ENCODE data around the gene F5. TPM values are rescaled to one million over a fixed set of nuclear protein-coding genes. Genes with fewer than 3 reads are reported as not detected.

Gene F5
- polyA plus RNA-seq, 3 donors: 4.3 to 7.3 (median 5.3) TPM

DNA sequence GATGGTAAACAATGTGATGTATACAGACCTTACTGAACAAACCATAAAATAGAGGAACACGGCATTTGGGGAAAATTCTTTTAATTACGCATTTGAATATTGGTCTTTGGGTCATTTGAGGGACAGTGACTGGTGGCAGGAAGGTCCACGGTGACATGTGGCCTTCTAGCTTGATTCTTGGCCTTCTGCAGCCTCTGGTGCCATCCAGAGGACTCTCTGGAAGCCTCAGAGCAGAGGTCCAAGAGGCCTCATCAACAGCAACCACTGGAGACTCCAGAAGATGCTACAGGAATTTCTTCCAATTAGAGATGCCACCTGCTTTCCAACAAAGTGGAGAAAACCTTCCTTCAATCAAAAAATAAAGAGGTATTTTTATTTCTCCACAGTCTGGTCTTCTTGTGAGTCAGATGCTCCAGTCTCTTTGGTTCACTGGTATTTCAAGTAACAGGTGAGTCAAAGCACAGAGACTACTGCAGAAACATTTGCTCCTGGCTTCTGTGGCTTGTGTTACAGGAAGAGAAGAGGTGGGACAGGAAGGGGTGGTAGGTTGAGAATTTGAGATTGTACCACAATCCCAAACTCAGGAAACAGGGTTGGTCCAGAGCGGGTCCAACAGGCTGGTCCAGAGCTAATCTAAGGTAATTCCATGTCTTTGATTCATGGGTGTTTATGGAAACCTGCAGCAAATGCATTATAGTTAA is 2.7 kb upstream of the F5 start:
- DNase-seq: no peak

DNA sequence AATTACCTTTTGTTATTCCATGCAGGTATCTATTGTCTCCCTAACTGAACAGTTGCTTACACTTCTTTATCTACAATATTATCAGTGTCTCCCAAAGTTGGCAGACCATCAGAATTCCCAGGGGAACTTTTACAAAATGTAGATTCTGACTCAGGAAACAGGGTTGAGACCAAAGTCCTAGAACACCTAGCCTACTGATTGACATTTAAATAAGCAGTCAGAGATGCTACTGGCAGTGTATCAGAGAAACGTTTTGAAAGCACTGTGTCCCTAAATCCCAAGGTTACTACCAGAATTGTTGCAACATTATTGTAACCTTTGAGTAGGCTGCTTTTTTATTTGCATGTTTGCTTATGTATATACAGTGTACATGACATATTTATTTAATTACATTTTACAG is 1.8 kb upstream of the F5 start:
- no peak for DNase-seq

GRCh38 chr1:169586067-169586394 is 250 bp downstream of the F5 start:
- no peak for DNase-seq

DNA sequence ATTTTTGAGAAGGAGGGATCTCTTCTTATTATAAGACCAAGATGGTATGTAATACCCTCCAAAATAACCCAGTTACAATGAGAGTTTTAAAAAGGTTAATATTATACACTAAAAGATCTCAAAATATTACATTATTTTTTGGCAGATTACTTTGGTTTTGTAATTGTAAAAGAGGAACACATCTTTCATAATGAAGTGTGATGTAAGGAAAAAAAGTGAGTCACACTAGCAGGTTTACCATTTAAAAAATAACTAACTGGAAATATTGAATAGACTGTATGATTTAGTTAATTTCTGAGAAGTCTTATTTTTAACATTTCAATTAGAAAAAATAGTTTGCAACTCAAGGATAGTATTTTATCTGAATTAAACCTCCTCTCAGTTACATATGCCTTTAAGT is 1.1 kb downstream of the F5 start:
- DNase-seq: no peak

GRCh38 chr1:169584483-169585144 is 1.7 kb downstream of the F5 start:
- DNase-seq: no peak

DNA sequence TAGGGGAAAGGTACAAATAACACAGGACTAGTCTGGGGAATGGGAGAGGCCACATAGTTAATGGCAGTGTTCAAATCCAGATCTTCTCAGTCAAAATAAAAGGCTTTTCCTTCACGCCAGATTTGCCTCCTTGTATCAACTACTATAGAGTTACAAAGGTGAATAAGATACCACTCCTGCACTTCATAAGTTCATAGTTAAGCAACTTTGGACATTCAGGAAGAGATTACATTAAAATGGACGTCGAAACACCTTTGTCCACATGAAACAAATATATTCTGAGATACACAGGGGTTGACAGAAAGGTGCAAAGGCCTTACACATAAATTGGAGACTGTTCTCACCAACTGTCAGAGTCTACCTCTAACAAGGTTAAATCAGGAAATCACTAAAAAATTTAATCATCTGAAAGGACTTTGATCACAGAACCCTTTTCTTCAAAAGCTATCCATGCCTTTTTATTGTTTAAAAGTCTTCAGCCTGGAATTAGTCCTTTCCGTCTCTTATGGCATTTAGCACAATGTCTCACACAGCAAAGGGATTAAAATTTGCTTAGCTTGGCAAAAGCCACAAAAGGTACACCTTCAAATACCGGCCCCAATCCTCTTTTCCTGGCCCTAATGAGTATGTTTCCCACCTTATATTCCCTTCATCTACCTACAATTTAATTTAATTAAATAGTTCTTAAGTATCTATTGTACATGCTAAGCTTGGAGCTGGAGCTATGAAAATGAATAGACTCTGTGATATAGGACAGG is 8.1 kb downstream of the F5 start:
- DNase-seq: no peak

DNA sequence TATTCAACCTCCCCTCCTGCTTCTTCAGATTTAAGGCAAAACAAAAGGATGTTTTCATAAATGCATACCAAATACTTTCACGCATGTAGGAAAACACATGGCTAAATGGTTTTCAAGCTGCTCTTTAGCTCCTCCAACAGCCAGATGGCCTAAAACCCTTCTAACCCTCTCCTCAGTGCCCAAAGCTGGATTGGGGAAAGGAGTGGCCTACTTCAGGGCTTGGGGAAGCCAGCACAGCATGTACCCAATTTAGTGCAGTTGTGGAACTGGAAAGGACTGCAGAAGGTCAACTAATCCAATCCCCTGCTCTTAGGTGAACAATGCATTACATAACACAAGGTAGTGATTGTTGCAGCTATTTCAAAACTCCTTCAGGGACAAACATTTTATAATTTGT is 9.3 kb downstream of the F5 start:
- no peak for DNase-seq

GRCh38 chr1:169576241-169576934 is 9.9 kb downstream of the F5 start:
- no peak for DNase-seq

GRCh38 chr1:169574336-169574735 is 11.9 kb downstream of the F5 start:
- no peak for DNase-seq

- no peak for DNase-seq
Observed at GRCh38 chr1:169572187-169572586, 14.1 kb downstream of the F5 start.

- no peak for DNase-seq
Observed at GRCh38 chr1:169571450-169571849, 14.8 kb downstream of the F5 start.

DNA sequence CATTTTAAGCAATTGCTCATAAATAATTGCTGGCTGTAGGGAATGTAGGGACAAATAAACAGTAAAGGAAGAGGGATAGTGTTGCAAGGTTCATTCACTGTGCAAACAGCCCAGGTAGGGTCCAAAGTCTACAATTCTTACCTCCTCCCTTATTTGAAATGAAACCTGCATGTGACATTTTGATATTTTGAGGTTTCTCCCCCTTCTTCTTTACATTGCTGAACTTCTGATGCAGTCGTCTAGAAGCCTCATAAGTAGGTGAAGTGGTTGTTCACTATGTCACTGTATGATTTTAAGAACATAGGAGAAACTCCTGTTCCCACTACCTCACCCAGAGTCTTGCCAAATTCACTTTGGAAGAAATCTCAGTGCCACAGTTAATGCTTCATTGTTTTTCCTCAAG is 16.1 kb downstream of the F5 start:
- DNase-seq: no peak

GRCh38 chr1:169568497-169568896 is 17.8 kb downstream of the F5 start:
- DNase-seq: no peak

DNA sequence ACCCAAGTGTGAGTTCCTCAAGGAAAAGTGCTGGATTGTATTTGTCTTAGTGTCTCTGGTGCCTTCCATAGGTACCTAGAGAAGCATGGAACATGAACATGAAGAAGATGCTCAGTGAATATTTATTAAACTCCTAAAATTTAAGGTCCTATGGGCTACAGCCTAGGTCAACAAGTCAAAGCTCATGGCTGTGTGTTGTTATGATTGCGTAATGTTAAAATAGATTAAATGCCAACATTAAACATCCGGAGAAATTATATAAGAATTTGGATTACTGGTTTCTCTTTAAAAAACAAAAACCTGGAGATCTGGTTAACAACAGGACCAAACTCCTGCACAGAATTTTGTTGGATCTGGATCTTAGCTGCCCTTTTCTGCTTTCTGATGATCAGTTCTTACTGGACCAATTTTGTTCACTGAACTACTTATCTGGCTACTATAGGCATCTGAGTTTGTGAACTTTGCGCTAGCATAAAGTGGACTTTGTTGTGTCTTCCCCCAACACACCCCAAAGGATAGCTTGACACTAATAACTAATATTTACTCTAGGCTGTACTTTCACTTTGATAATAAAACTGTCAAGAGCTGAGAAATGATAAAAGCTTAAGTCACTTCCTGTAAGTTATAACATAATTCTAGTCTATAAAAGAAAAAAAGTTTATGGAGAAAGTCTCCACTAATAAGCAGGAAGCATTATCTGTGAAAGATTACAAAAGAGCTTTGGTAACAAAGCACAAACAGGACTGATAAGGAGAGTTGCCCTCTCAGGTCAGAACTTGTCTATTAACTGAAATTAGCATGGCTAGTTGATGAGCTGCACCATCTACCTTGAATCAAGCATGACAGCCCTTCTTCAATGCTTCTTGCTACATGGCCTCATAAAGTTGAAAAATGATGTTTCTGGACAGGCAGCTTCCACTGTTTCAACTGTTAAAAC is 20.7 kb downstream of the F5 start:
- DNase-seq: peak; percentile 34

DNA sequence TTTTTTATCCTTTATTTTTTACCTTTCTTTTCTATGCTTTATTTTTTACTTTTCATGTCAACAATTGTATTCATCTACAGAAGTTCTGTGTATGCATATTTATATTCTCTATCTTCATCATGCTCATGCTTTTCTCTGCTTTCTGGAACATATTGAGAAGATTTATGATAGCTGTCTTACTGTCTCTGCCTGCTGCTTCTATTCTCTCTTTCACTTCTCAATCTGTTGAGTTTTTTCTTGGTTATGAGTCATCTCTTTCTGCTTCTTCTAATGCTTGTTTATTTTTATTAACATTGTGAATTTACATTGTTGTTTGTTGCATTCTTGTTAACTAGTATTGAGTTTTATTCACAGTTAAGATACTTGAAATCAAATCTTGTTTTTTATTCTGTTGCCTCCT is 22.6 kb downstream of the F5 start:
- DNase-seq: no peak

DNA sequence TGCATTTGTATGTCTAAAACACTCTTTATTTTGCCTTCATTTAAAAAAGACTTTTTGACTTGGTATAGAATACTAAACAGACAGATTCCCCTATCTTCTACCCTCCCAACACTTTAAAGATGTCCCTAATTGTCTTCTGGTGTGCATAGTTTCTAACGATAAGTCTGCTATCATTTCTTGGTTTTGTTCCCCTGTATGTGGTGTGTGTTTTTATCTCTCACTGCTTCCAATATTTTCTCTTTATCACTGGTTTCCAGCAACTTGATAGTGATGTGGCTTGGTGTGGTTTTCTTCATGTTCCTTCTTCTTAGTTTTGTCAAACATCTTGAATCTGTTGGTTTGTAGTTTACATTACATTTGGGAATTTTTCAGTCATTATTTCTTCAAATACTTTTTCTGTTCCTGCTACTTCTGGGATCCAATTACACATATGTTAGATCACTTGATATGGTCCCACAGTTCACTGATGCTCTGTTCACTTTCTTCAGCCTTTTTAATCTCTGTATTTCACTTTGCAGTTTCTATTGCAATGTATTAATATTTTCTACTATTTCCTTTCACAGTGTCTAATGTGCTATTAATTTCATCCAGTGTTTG is 23.2 kb downstream of the F5 start:
- no peak for DNase-seq

GRCh38 chr1:169561692-169562091 is 24.6 kb downstream of the F5 start:
- no peak for DNase-seq

GRCh38 chr1:169557131-169557530 is 29.1 kb downstream of the F5 start:
- no peak for DNase-seq

DNA sequence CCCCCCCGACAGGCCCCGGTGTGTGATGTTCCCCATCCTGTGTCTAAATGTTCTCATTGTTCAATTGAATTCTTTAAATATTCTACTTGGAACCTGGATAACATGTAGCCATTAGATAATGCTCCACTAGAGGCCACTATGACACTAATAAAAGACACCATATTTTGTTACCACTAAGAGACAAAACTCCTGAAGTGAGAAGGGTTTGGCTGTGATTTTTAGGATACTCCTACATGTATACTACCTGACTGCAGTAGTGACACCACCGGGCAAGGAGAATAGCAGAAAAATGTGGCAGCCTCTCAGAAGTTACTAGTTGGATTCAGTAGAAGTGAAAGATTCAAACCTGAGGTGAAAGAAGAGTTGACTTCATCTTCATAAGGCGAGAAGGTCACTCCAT is 36.0 kb downstream of the F5 start:
- peak; percentile 42 for DNase-seq

GRCh38 chr1:169548282-169548681 is 38.0 kb downstream of the F5 start:
- no peak for DNase-seq

All from renal pelvis (tissue), 4 donors.